Activated CD8-positive, alpha-beta memory T cell treated with anti-CD3 and anti-CD28 coated beads, Interleukin-2, amount 50 U/mL, for 4 hours (primary cell): ENCODE results near the gene CBFA2T3.
A peak's percentile ranks its signal among the peaks of the same experiment; 100 is the strongest.

Experiments used
- DNase-seq: peaks from one replicate; pipeline ENCODE4 v3.0.0-alpha.2; 2020

CBFA2T3 gene

DNA sequence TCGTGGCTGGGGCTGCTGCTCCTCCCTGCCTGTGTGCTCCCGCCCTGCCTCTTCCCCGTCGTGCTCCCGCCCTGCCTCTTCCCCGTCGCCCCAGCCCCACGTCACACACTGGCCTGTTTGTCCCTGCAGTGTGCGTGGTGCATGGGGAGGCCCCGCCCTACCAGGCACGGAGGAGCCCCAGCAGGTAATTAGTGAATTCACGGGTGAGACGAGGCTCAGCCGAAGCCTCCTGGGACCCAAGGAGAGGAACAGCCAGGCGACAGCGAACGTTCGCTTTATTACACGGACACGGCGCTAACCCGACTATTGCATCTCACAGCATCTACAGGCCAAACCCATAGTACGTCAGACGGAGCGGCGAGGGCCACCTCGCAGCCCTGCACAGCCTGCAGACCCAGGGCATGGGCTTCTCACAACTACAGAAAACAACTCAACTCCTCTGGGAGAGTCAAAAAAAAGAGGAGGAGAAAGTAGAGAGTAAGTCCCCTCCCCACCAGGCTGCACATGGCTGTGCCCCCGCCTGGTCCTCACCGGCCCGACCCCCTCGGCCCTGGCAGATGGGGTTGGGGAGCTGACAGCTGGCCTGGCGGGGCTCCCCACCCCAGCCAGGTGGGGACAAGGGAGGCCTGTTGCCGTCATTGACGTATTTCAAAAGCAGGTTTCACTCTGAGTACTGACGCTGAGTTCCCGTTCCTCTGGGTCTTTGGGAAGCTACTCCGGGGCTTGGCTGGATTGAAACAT, 106.2 kb downstream of the CBFA2T3 start:
- no peak for DNase-seq

DNA sequence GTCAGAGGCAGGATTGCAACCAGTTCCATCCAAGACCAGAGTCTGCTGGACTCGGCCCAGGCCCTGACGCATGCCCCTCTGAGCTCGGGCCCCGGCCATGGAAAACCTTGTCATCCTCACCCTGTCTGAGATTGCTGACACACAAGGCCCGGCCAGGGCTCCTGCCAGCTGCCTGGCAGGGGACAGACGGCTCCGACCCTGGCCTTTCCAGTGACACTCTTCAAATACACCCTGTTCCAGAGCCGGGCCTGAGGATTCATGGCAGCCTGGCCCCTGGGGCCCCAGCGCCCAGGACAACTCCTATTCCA, 107.4 kb downstream of the CBFA2T3 start:
- DNase-seq = no peak

DNA sequence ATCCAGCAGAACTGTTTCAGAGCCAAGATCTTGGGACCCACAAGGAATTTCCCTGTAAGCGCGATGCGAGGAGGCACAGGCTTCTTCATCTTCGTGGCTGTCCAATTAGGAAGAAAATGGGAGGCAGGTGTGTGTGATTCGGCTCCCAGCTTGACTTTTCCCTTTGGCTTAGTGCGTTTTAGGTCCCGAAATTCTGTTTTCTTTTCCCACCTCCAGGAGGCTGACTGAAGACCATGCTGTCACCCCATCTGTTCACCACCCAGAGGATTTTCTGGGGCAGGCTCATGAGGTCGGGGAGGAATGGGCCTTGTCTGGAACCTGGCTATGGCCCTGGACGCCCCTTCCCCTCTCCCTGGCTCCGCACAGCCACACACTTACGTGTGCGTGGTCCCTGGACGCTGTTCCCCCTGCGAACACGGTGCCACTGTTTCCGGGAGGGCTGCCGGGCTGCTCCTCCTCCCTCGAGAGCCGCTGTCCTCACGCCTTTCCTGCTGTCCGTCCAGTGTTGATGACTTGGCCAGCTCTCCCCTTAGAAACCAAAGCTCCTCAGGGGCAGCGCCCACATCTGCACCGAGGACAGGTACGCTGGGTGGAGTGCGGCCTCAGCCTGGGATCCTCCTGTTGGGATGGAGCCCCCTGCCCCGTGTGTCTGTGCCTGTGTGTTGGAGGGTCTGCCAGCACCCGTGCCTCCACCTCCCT, 107.9 kb downstream of the CBFA2T3 start:
- no peak for DNase-seq

DNA sequence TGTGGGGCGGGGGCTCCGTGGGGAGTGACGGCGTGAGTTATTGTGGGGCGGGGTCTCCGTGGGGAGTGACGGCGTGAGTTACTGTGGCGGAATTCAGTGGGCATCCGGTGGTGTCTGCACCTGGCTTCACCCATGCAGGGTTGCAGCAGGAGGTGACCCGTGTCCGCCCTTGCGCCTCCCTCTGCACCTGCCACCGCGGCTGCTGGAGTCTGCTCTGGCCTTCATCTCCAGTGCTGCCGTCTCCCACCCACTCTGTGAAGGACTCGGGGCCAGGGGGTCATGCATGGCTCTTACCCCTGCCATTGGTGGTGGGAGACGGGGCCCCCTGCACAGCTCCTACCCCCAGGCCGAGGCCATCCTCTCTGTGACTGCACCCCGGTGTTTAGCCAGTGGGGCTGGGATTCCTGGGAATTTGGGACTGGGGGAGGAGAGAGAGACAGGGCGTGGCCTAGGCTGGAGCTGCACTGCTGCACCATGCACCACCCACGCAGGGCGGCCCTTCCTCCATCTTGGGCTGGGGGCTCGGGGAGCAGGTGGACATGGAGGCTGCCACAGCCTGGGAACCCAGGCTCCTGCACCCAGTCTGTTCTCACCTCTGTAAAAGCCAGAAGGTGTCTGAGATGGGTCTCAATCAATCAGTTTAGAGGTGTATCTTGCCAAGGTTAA, 109.3 kb downstream of the CBFA2T3 start:
- no peak for DNase-seq

DNA sequence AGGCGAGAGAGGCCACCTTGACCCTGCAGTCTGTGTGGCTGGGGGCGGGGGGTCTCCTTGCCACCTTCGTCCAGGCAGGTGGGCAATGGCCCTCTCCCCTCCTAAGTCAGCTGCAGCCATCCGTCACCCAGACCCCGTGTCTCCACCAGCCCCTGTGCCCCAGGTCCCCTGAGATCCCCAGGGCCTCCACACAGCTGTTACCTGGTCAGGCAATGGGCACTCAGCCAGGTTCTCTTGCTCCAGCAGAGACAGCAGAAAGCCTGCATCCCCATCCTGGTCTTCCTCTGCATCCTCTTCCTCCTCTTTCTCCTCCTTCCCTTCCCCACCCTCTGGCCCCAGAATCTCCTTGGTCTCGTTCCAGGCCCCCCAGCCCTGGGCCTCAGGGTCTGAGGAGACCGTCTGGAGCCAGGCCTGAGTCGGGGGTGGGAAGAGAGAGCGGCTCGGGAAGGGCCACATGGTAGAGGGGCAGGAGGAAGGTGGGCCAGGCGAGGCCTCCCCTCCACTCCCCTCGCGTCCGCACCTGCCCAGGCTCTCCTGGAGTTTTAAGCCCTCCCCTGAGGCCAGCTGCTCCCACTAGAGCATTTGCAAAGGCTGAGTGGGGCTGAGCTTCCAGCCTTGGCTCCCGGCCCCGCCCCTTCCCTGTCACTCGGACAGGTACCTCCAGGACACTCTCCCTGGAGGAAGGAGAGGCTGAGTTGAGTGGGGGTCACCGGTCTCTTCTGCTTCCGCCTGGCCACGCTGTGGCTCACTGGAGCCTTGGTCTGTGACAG, 110.7 kb downstream of the CBFA2T3 start, which contains the start of gene PABPN1L:
Gene PABPN1L (minus strand): TSS at position 510 of the 770 bp plus-strand sequence. CDS start 54 bp downstream, at position 456.
- DNase-seq = no peak

DNA sequence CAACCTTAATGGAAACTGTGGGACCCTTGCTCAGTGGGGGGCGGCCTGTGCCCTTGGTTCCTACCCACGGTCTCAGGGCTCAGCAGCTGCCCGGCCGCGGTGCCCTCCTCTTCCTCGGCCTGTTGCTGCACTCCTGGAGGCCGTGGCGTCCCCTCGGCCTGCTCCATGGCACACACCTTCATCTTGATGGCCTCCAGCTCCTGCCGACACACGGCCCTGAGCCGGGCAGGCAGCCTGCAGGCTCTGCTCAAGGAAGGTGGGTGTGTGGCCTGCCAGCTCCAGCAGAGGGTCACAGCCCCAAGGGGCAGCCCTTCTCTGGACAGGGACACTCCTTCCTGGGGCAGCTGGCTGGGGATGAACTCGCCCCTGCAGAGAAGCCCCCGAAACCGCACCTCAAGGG, 111.3 kb downstream of the CBFA2T3 start:
- no peak for DNase-seq

DNA sequence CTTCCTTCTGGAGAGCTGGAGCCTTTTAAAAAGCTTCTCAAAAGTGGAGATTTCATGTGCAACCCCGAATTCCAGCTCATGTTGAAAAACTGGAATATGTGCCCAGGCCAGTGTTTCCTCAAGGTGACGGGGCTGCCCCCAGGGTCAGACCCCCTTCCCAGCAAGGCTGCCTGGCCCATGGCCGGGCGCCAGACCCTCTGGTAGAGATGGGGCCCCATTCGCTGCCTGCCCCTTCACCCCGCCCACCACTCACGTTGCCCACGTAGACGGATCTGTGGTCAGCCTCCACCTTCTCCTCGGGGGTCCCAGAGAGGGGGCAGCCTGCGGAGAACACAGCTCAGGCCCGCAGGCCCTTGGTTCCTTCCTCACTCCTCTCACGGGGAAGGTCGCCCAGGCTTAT, 111.7 kb downstream of the CBFA2T3 start:
- no peak for DNase-seq

DNA sequence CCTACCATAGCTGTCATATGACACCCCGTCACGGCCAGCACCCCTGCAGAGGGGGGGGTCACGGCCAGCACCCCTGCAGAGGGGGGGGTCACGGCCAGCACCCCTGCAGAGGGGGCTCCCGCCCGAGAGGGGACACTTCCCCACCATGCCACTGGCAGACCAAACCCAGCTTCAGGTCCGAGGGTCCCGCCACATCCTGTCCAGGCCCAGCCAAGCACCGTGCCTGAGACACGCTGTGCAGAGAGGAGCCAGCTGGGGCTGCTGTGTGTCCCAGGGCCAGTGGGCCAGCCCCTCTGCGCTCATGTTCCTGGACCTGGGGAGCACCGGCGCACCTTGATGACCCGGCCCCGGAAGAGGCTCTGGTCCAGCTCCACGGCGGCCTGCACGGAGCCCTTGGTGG, 112.5 kb downstream of the CBFA2T3 start:
- DNase-seq = no peak

DNA sequence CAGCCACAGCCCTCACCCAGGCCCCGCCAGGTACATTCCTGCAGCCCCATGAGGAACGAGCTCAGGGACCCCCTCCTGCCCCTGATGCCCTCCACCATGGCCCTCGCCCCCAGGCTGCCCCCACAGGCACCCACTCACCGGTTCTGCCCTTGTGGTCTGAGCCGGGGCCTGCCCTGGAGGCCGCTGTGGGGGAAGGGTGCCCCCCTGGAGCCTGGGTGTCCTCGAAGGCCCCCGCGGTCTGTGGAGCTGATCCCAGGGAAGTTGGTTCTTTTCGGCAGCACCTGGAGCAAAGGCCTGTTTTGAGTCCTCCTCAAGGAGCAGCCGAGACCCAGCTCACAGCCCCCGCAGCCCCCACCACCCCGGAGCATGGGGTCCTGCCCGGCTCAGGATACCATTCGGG, 112.9 kb downstream of the CBFA2T3 start:
- DNase-seq = no peak

DNA sequence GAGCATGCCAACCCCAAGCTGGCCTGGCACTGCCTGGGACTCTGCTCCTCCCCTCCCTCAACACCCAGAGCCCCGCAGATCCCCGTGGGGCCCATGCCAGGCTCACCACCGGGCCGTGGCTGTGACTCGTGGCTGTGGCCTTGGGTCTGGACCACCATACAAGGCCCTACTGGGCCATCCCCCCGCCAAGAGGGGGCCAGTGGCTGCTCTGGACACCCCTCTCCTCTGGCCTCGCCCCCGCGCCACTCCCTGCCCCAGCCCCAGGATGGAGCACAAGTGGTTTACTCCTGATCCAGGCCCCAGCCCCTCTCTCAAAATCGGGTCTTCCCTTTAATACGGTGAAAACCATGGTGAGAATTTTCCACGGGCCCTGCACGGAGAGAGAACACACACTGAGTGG, 113.6 kb downstream of the CBFA2T3 start:
- DNase-seq = no peak

DNA sequence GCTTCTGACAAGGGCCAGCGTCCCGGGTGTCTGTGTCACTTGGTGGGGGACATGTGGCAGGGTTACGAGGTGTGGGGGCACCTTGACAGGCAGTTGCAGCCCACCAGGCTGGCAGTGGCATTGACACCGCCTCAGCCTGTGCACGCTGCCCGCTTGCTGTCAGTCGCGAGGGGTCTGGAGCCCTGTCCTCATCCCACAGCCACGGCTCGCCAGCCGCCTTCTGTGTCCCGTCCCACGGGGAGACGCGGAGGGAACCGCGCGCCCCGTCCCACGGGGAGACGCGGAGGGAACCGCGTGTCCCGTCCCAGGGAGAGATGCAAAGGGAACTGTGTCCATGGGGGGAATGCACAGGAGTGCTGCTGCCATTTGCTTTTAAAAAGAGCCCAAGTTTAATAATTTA, 114.0 kb downstream of the CBFA2T3 start:
- DNase-seq = no peak

DNA sequence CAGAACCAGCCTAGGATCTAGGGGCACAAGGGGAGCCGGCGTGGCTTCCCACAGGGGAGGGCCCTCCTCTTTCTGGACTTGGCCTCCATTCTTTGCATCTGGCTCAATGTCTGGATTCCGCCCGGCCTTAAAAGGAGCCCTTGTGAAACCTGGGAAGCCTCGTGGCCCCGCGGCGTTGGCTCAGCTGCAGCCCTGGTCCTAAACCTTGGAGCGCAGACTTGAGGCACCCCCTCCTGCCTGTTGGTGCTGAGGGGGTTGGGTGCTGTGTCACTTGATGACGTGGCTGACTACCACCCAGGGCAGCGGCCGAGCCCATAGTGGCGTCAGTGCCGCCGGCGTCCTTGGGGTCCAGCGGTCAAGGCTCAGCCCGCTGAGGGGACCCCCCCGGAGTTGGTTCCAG, 115.6 kb downstream of the CBFA2T3 start:
- DNase-seq = no peak

DNA sequence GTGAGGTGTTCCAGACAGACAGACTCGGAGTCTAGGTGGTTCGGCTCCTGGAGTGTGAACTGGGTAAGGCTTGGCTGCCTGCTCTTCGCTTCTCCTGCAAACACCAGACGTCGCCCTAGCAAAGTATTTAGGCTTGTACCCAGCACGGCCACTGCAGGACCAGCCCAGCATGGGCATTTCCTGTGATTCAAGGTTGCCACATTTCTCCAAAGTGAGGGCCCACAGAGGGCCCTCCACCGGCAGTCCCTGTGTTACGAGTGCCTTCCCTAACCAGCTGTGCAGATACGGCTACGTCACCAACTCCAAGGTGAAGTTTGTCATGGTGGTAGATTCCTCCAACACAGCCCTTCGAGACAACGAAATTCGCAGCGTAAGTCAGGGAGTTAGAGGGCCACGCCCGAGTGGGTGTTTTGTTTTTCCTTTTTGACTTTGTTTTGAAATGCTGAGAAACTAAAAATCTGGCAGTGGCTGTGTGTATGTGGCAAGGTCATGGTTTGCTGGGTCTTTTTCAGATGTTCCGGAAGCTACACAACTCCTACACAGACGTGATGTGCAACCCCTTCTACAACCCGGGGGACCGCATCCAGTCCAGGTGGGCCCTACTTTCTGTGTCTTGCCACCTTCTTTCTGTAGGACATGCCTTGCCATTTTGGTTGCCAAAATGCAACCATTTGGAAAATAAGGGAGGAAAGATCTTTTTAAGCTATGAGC, 117.5 kb downstream of the CBFA2T3 start:
- no peak for DNase-seq

DNA sequence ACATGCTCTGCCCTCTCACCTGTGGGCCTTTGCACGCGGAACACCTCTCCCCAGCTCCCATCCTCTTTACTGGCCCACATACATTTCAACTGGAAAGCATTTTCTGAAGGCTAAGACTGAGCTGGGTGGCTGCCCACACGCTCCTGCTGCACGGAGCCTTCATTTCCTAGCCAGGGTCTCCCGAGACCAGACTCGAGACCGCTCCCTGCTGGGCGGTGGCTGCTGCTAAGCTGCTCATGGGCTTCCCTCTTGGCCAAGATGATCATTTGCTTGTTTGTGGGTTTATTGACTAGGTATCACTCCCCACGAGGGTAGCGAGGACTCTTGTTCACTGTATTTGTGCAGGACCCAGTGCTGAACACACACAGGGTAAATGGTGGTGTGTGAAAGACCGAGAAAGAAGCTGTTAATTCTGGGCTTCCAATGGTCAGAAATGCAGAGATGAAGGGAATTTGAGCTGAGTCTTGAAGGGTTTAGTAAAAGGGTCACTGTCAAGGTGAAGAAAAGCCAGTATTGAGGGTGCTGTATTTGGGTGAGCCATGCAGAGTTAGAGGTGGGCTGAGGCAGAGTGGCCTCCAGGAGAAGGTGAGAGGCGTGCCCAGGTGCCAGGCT, 119.2 kb downstream of the CBFA2T3 start:
- DNase-seq = peak; percentile 78

DNA sequence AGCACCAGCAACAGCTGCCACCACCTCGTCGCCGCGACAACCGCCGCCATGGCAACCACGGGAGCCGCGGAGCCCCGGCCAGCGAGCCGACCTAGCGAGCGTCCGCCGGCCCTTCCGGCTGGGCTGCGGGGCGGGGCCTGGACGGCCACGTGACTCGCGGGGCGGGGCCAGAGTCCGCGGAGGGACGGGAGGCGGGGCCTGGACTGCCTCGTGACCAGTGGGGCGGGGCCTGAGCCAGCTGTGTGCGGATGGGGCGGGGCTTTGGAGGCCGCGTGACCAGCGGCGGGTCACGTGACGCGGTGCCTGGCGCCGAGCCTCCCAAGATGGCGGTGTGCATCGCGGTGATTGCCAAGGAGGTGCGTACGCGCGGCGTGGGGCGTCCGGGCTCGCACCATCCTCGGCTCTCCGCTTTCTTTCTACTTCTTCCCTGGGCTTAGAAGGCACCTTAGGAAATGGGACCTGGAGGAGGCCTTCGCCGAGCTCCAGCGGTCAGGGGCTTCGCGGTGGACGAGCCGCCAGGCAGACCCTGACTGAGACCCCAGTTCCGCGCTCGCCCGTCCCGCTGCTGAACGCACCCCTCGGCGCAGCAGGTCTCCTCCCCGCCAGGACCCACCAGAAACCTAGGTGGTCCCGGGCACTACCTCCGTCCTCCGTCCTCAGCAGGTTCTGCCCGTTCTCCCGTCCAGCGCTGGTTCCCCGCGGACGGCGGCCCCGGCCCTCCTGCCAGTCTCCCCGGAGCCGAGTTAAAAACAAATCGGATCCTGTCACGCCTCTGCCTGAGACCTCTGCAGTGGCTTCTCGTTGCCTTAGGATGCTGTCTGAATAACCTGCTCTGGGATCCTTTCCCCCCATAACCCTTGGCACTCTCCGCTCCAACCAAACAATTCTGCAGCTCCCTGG, 119.9 kb downstream of the CBFA2T3 start, which contains the start of the genes GALNS and TRAPPC2L:
Gene GALNS (minus strand): TSS at position 120 of the 900 bp plus-strand sequence. CDS start 70 bp downstream, at position 50.
Gene TRAPPC2L (plus strand): TSS at position 300 of the 900 bp plus-strand sequence. CDS start 24 bp downstream, at position 324.
- peak; percentile 100 for DNase-seq

DNA sequence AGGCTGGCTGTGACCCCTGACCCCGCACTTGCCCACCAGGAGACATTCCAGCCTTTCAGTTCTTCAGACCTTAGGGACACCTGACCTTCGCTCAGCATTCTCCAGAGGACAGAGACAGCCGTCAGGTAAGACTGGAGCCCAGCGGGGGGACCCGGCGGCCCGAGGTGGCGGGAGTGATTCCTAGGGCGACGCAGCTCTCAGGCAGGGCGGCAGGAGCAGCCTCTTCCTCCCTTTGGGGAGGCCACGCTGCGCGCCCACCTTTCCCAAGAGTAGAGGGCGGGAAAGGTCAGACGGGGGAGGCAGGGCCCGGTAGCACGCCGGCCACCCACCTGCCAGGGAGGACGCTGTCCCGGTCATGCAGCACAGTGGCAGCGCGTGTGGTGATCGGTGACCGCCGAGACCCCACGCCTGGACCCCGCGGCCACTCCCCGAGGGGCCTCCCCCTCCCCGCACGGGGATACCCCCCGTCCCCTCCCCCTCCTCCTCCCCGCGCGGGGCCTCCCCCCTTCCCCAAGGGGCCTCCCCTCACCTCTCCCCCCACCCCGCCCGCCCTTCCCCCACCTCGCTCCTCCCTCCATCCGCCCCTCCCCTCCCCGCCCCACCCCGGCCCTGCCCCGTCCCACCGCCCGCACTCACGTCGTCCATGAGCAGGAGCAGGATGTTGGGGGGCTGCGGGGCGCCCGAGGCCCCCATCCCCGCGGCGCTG, 120.7 kb downstream of the CBFA2T3 start:
- DNase-seq = peak; percentile 34

DNA sequence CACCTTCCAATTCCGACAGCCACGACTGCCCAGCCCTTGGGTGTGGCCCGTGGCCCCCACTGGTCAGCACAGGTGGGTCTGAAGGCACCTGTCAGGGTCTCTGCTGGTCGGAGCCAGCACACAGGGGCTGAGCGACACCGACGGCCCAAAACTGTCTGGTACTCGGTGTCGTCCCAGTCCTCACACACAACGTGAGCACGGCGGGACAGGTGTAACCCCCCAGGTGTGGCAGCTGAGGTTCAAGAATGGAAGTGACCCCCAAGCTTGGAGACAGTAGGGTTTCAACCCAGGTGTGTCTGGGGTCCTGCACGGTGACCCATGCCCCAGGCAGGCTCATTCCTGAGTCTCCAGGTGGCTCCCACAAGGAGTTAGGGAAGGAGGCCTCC, 121.3 kb downstream of the CBFA2T3 start:
- no peak for DNase-seq

DNA sequence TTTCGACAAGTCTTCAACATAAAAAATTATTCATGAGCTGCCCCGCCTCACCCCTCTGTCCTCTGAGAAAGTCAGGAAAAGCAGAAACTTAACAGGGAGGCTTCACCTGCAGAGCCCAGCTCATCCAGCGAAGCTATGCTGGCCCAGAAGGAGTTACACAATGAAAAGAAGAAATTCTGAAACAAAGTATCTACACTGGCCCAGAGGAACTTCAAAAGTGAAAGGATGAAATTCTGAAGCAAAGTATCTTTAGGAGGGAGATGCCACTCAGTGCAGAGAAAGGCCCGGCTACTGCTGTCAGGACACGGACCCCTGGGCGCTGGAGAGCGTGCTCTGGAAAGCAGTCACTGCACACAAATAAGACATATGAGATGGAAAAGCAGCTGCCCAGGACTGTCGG, 121.8 kb downstream of the CBFA2T3 start:
- DNase-seq = no peak

DNA sequence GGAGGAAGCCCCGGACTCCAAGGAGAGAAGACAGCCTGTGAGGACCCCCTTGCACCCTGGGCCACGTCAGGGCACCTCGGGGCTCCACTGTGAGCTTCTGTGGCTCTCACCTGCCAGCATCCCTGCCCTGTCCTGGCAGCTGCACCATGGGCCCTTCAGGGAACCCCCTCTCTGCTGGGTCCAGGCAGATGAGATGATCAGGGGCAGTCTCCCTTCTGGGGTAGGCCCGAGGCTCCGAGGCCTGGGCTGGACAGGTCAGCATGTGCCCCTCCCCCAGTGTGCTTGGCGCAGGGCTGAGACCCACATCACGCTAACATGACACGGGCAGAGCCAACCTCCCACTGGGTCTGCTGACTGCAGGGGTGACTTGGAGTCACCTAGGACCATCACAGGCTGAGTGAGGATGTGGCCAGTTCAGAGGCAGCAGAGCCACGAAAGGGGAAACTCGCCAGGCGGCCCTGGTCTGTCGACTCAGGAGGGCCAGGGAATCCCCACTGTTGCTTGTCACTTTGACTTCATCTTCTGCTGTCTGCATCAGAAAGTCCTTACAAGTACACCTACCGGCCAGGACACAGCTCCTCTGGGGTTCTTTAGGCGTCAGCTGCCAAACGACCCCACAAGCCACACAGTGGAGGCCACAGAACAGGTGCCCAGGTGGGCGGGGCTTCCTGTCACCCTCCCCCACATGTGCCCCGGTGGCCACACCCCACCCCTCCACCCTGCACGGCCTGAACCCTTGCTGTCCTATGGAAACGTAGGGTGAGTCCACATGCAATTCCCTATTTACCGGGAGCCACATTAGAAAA, 122.5 kb downstream of the CBFA2T3 start:
- peak; percentile 36 for DNase-seq
